ENCODE measurements around the gene YBX1. TPM values are rescaled to one million over a fixed set of nuclear protein-coding genes. Genes with fewer than 3 reads are reported as not detected.

The YBX1 gene
- total RNA-seq, 1 donor from 2014 or later, result 741 TPM

DNA sequence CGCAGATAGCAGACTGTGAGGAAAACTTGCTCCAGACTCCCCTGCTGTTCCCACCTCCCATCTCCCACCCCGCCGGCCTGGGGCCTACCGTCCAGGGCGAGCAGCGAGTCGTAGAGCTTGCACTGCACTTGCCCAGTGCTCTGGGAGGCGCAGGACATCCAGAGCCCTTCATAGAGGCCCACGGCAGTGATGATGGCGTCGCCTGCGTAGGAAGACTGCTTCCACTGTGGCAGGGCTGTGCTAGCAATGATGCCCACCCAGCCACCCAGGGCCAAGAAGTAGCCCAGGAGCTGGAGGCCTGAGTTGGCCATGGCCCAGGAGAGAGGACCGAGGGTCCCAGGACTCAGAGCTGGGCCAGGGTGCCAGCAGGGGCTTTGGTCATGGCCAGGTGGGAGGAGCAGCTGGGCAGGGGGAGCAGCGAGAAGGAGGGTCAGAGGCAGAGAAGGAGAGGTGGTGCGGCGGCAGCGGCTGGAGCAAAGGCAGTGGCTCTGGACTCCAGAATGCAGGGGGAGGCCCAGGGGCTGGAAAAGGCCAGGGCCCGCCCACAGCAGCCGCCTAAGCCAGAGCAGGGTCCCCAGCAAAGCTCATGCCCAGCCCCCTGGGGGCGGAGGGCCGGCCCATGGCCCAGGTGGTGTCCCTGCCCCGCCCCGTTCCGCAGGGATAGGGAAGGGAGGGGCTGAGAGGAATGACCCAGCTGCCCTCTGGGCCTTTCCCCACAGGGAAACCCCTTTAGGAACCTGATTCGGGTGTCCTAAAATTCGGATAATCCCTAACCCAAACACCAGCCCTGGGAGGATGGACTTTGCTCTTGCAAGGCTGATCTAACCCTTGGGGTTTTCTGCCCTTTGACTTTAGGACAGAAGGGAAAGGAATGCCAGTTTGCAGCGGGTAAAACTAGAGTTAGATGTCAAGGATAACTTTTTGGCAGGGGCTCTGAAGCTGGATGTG is 57.8 kb downstream of the YBX1 start, which contains the start of gene CLDN19:
TSS of gene CLDN19 (minus strand) at position 484 of the 948 bp plus-strand sequence. CDS start at position 311, 173 bp downstream.
- TF ChIP-seq, protein P1, sequence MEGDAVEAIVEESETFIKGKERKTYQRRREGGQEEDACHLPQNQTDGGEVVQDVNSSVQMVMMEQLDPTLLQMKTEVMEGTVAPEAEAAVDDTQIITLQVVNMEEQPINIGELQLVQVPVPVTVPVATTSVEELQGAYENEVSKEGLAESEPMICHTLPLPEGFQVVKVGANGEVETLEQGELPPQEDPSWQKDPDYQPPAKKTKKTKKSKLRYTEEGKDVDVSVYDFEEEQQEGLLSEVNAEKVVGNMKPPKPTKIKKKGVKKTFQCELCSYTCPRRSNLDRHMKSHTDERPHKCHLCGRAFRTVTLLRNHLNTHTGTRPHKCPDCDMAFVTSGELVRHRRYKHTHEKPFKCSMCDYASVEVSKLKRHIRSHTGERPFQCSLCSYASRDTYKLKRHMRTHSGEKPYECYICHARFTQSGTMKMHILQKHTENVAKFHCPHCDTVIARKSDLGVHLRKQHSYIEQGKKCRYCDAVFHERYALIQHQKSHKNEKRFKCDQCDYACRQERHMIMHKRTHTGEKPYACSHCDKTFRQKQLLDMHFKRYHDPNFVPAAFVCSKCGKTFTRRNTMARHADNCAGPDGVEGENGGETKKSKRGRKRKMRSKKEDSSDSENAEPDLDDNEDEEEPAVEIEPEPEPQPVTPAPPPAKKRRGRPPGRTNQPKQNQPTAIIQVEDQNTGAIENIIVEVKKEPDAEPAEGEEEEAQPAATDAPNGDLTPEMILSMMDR (IDR thresholded peaks at IDR 0.05; ENCODE audit: unreplicated experiment), result no peak
- H3K9me3 Mint-ChIP-seq (ENCODE audit: unreplicated experiment), result no peaks in the 10 kb centered on the region
- H3K36me3 Mint-ChIP-seq (ENCODE audit: low read depth, unreplicated experiment), result peaks cover 6% of the 10 kb centered on the region
- no peak within 1 kb of the TSS for H3K4me3 Mint-ChIP-seq (ENCODE audit: unreplicated experiment)
- no peak for DNase-seq (ENCODE audit: low spot score)
- no peak within 1 kb of the TSS for H3K27ac Mint-ChIP-seq (ENCODE audit: unreplicated experiment)
- no peaks in the 10 kb centered on the region for H3K27me3 Mint-ChIP-seq (ENCODE audit: unreplicated experiment)
- peaks cover 4% of the 10 kb centered on the region for H3K4me1 Mint-ChIP-seq (ENCODE audit: unreplicated experiment)

DNA sequence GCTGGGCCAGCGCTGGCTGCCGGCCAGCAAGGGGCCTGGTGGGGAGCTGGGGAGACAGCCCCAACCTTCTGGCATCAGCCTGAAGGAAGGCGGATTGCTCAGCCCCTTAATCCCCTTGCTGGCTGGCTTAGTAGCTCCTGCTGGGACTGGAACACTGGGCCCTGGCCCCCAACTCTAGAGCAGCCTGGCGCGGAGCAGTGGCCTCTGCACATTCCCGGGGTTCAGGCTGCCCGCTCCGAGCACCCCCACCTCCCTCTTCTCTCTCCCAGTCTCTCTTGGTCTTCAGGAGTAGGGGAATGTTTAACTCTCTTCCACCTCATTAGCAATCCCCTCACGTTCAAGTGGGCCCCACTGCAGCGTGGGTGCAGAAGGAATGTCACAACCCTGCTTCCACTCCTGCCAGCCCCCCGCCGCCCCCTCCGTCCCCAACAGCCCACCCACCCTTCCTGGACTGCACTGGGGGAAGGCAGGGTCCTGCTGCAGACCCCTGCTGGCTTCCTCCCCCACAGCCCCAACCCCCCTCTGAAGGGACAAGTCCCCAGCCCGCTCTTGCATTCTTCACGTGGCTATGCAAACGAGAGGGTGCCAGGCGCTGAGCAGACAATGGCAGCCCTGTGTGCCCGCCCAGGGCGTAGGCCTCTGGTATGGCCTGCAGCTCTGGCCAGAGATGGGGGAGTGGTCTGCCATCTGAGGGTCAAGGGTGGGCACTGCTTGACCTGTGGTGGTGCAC is 58.8 kb downstream of the YBX1 start:
- Mint-ChIP-seq H3K9me3 (ENCODE audit: unreplicated experiment) (no peaks in the 10 kb centered on the region), H3K36me3 (ENCODE audit: low read depth, unreplicated experiment) (peaks cover 14% of the 10 kb centered on the region), H3K4me3 (ENCODE audit: unreplicated experiment) (no peak overlapping the region), H3K4me1 (ENCODE audit: unreplicated experiment) (peaks cover 4% of the 10 kb centered on the region), H3K27ac (ENCODE audit: unreplicated experiment) (no peak overlapping the region), H3K27me3 (ENCODE audit: unreplicated experiment) (no peaks in the 10 kb centered on the region)
- no peak for DNase-seq (ENCODE audit: low spot score)
- TF ChIP-seq, protein P1 (IDR thresholded peaks at IDR 0.05; ENCODE audit: unreplicated experiment), result no peak

DNA sequence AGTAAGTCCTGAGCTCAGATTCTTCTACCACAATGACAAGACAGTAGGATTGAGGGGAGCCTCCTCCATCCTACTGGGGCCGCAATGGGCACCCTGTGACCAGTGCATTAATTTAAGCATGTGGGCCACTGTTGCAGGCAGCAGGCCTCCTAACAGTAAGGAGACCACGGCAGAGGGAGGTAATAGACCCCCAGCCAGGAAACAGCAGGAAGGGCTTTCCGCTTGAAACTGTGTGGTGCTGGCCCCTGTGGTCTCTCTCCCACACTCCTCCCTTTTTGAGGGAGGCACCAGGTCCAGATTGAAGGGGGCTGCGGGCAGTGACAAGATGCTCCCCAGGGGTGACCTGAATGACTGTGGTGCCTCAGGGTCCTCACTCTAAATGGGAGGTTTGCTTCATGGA is 59.5 kb downstream of the YBX1 start:
- Mint-ChIP-seq H3K36me3 (ENCODE audit: low read depth, unreplicated experiment) (peaks cover 17% of the 10 kb centered on the region), H3K27ac (ENCODE audit: unreplicated experiment) (no peak overlapping the region), H3K4me3 (ENCODE audit: unreplicated experiment) (no peak overlapping the region), H3K4me1 (ENCODE audit: unreplicated experiment) (peaks cover 4% of the 10 kb centered on the region), H3K27me3 (ENCODE audit: unreplicated experiment) (peaks cover 2% of the 10 kb centered on the region), H3K9me3 (ENCODE audit: unreplicated experiment) (no peaks in the 10 kb centered on the region)
- no peak for DNase-seq (ENCODE audit: low spot score)
- TF ChIP-seq, protein P1 (IDR thresholded peaks at IDR 0.05; ENCODE audit: unreplicated experiment), result no peak

DNA sequence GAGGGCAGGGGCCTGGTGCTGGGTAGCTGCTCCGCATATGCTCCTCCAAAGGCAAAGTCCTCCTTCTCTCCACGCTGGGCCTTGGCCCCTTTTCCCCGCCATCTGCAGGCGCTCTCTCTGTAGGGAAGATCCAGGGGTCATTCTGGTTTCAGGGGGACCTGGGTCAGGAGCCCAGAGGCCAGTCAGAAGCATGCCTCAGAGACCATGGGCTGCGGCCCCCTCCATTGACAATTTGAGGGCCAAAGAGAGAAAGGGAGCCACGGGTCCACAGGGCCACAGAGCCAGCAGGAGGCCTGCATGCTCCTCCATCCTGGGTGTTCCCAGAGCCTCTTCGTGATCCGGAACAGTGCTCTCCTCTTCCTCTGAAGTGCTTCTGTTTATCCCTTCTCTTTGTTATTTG is 59.9 kb downstream of the YBX1 start:
- Mint-ChIP-seq H3K9me3 (ENCODE audit: unreplicated experiment) (no peaks in the 10 kb centered on the region), H3K36me3 (ENCODE audit: low read depth, unreplicated experiment) (peaks cover 17% of the 10 kb centered on the region), H3K27me3 (ENCODE audit: unreplicated experiment) (peaks cover 2% of the 10 kb centered on the region), H3K4me1 (ENCODE audit: unreplicated experiment) (peaks cover 3% of the 10 kb centered on the region), H3K4me3 (ENCODE audit: unreplicated experiment) (no peak overlapping the region), H3K27ac (ENCODE audit: unreplicated experiment) (no peak overlapping the region)
- TF ChIP-seq, protein P1 (IDR thresholded peaks at IDR 0.05; ENCODE audit: unreplicated experiment), result no peak
- DNase-seq (ENCODE audit: low spot score), result no peak

Data from endothelial cell (in vitro differentiated cells).